Neural progenitor cell (in vitro differentiated cells): ENCODE data around the gene RIPPLY2.

Experiments
- CTCF ChIP-seq: fragments of 200-600 bp; sonication (generic); IDR thresholded peaks from 2 replicates; pipeline ENCODE4 v1.5.1; 2017; ENCODE audit warnings: antibody characterized with exemption, mild to moderate bottlenecking
- EZH2 ChIP-seq: fragments of 200-600 bp; sonication (generic); IDR thresholded peaks from 2 replicates; pipeline ENCODE4 v1.6.1; 2017; ENCODE audit warnings: antibody characterized with exemption, mild to moderate bottlenecking, moderate library complexity
- EZH2phosphoT487 ChIP-seq: fragments of 200-600 bp; sonication (generic); IDR thresholded peaks from 2 replicates; pipeline ENCODE4 v1.6.1; 2017; ENCODE audit warnings: antibody characterized with exemption

- TF ChIP-seq CTCF (no peak), EZH2 (no peak), EZH2phosphoT487 (no peak)
These were observed 22.7 kb downstream of the RIPPLY2 start for GRCh38 chr6:83875843-83876242.
